Suprapubic skin (tissue), 4 donors: ENCODE measurements around the gene KNTC1.
"Not testable (repeated sequence)": the region's sequence is repeated elsewhere in the genome, so short reads cannot be mapped to it uniquely, and the experiment has no call there.

Experiments
- EP300 ChIP-seq: sonication (generic); formaldehyde crosslinking; IDR thresholded peaks from one replicate; pipeline ENCODE4 v1.6.1; 2017; ENCODE audit warnings: antibody characterized with exemption
- POLR2A ChIP-seq, 2 donors: fragments of 450-650 bp; IDR thresholded peaks; one replicate each; pipeline ENCODE4 v1.6.1; 2017; ENCODE audit warnings: antibody characterized with exemption in 2 of 2, mild to moderate bottlenecking in 2 of 2, moderate library complexity in 2 of 2
- POLR2AphosphoS5 ChIP-seq, 3 donors: sonication (generic); formaldehyde crosslinking; IDR thresholded peaks; one replicate each; pipeline ENCODE4 v1.6.1; 2017; ENCODE audit warnings: antibody characterized with exemption in 3 of 3
- TF ChIP-seq, protein P1 (sequence below), 2 donors: fragments of 200-600 bp in 1 of 2; fragments of 450-650 bp in 1 of 2; sonication (generic) in 1 of 2; IDR thresholded peaks; one replicate each; pipeline ENCODE4 v1.5.1; 2016 to 2019; ENCODE audit warnings: antibody characterized with exemption in 2 of 2, mild to moderate bottlenecking in 1 of 2, moderate library complexity in 1 of 2

DNA sequence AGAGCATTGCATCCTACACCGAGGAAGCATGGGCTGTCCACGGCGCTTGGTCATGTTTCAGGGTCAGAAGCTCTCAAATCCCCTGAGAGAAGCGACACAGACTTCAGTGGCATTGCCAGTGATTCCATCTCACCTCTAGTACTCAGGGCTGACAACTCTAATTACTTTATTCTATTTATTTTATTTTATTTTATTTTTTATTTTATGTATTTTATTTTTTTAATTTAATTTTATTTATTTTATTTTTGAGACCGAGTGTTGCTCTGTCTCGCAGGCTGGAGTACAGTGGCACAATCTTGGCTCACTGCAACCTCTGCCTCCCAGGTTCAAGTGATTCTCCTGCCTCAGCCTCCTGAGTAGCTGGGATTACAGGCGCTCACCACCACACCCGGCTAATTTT lies 126.2 kb downstream of the KNTC1 start:
- TF ChIP-seq, protein P1, sequence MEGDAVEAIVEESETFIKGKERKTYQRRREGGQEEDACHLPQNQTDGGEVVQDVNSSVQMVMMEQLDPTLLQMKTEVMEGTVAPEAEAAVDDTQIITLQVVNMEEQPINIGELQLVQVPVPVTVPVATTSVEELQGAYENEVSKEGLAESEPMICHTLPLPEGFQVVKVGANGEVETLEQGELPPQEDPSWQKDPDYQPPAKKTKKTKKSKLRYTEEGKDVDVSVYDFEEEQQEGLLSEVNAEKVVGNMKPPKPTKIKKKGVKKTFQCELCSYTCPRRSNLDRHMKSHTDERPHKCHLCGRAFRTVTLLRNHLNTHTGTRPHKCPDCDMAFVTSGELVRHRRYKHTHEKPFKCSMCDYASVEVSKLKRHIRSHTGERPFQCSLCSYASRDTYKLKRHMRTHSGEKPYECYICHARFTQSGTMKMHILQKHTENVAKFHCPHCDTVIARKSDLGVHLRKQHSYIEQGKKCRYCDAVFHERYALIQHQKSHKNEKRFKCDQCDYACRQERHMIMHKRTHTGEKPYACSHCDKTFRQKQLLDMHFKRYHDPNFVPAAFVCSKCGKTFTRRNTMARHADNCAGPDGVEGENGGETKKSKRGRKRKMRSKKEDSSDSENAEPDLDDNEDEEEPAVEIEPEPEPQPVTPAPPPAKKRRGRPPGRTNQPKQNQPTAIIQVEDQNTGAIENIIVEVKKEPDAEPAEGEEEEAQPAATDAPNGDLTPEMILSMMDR (IDR thresholded peaks at IDR 0.05), result not testable (repeated sequence)
- not testable (repeated sequence) for TF ChIP-seq POLR2A (IDR thresholded peaks at IDR 0.05); POLR2AphosphoS5 (IDR thresholded peaks at IDR 0.05); EP300
